Measurements from ENCODE around the gene PLEKHB2. TPM values are rescaled to one million over a fixed set of nuclear protein-coding genes. Genes with fewer than 3 reads are reported as not detected.
A peak's percentile ranks its signal among the peaks of the same experiment; 100 is the strongest.

The PLEKHB2 gene
- 43.3 and 57.0 TPM in 2 replicates for total RNA-seq (ENCODE audit: low replicate concordance)

GRCh38 chr2:131105156-131105949, at the start of gene PLEKHB2:
Gene PLEKHB2 (plus strand): TSS chr2:131105336. CDS start chr2:131120942, 15,606 bp downstream.
- peak; percentile 86 for DNase-seq (ENCODE audit: low read depth)
- peak within 1 kb of the TSS; percentile 95 for H3K4me3 ChIP-seq (ENCODE audit: low read depth, low read length)
- TF ChIP-seq CTCF (IDR thresholded peaks at IDR 0.05; ENCODE audit: insufficient read depth, low read length) = peak; percentile 33

DNA sequence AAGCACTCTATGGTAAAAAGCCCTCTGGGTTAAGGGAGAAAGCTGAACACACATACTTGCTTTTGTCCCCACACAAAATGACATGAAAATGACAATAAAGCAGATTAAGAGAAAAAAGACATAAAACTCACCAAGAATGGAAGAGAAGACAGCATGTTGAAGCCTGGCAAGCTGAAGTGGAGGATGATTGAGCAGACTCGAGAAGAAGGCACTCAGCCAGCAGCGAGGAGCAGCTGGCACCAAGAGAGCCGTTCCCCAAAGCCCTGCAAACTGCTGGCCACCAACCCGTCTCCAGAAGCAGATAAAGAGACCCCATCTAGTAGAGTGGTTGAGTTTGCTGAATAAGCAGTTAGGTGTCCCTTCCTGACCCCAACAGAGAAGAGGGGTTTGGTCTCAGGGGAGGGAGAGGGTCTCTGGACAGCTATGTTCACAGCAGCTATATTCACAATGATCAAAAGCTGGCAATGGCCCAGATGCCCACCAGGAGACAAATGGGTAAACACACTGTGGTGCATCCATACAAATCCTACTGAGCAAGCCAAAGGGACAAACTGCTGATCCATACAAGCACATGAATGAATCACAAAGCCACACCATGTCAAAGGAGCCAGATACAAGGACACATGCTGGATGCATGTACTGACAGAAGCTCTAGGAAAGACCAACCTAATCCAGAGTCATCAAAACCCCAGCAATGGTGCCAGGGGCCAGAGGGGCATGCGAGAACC, 48.8 kb upstream of the PLEKHB2 start:
- H3K4me3 ChIP-seq (ENCODE audit: low read depth, low read length) = no peak overlapping the region
- no peak for DNase-seq (ENCODE audit: low read depth)
- TF ChIP-seq CTCF (IDR thresholded peaks at IDR 0.05; ENCODE audit: insufficient read depth, low read length) = no peak

DNA sequence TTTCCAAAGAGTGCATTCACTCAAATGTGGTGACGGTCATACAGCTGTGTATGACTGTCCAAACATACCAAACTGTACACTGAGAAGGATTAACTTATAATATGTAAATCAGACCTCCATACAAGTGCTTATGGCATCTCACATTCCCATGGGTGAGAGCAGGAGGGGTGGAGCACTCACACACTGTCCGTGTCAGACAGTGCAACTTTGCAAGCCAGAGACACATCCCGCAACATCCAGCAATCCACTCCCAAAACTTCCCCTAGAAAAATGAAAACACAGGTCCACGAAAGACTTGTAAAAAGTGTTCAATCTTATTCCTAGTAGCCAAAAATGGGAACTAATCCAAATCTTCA, 48.2 kb upstream of the PLEKHB2 start:
- DNase-seq (ENCODE audit: low read depth) = no peak
- no peak overlapping the region for H3K4me3 ChIP-seq (ENCODE audit: low read depth, low read length)
- no peak for TF ChIP-seq CTCF (IDR thresholded peaks at IDR 0.05; ENCODE audit: insufficient read depth, low read length)

DNA sequence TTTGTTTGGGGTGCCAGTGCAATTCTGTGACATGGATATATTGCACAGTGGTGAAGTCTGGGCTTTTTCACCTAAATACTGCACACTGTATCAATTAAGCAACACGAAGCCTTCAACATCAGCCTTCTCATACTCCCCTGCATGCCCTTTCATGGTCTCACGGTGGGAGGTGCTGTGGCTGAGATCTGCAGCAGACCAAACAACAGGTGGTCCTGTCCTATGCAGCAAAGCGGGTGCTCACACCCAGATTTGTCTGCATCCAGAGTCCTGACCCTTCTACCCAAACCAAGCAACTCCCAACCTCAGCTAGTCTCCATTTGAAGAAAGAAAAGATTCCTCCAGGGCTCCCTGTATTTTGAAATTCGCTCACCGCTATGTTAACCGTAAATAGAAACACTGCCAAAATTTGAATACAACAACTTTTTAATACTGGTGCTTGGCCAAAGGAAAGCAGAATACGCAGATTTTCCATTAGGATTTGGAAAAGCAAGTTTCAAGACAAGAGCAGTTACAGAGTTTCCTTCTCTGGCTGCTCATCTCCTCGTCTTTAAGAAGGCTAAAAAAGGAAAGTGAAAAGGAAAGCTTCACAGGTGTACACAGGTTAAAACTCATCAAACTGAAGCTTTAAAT, 46.8 kb upstream of the PLEKHB2 start:
- no peak for DNase-seq (ENCODE audit: low read depth)
- H3K4me3 ChIP-seq (ENCODE audit: low read depth, low read length) = no peak overlapping the region
- TF ChIP-seq CTCF (IDR thresholded peaks at IDR 0.05; ENCODE audit: insufficient read depth, low read length) = no peak

DNA sequence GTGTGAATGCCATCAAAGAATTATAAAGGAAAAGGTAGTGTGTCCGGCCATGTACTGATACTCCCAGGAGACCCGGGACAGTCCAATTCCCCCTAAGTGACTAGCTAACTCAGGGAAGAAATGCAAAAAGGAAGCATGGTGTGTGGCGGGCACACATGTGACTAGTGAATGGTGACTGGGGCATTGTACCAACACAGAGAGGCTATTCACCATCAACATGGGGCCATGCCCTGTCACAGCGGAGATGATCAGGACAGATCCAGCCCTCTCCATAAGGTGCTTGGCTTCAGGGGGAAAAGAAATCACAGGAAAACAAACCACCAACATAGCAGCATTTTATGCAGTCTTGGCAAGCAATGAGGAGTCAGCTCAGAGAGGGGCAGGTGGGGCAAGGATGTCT, 46.2 kb upstream of the PLEKHB2 start:
- TF ChIP-seq CTCF (IDR thresholded peaks at IDR 0.05; ENCODE audit: insufficient read depth, low read length) = no peak
- H3K4me3 ChIP-seq (ENCODE audit: low read depth, low read length) = no peak overlapping the region
- DNase-seq (ENCODE audit: low read depth) = no peak

- H3K4me3 ChIP-seq (ENCODE audit: low read depth, low read length) = no peak overlapping the region
- no peak for TF ChIP-seq CTCF (IDR thresholded peaks at IDR 0.05; ENCODE audit: insufficient read depth, low read length)
- DNase-seq (ENCODE audit: low read depth) = no peak
These were observed 41.4 kb upstream of the PLEKHB2 start for GRCh38 chr2:131063501-131064283.

Data from fibroblast of the aortic adventitia (primary cell).